AML-193 (cell line): ENCODE data around the gene LRRC17.
"Not testable (repeated sequence)": the region's sequence is repeated elsewhere in the genome, so short reads cannot be mapped to it uniquely, and the experiment has no call there.

Experiments used
- DNase-seq, 2 experiments: peaks; one replicate each; lab custom pipeline; 2025; lab: John Stamatoyannopoulos, UW

LRRC17 gene

GRCh38 chr7:102942181-102942866 is 29.5 kb downstream of the LRRC17 start:
- no peak for DNase-seq

DNA sequence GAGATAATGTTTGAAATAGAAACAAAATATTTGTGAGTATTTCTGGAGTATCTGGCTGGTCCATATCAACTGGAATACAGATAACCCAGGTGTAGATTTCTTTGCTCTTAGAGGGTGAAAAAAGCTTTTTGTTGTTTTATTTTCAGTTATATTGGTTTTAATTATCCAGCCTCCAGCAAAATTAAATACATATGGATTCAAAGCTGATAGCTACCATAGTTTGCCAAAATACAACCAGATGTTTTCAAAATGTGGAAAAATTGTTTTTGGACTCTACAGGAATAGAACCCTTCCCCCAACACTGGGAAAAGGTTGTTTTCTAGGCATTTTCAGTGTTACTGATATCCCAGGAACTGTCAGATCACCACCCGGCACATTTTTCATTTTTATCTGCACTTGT is 30.1 kb downstream of the LRRC17 start:
- no peak for DNase-seq

DNA sequence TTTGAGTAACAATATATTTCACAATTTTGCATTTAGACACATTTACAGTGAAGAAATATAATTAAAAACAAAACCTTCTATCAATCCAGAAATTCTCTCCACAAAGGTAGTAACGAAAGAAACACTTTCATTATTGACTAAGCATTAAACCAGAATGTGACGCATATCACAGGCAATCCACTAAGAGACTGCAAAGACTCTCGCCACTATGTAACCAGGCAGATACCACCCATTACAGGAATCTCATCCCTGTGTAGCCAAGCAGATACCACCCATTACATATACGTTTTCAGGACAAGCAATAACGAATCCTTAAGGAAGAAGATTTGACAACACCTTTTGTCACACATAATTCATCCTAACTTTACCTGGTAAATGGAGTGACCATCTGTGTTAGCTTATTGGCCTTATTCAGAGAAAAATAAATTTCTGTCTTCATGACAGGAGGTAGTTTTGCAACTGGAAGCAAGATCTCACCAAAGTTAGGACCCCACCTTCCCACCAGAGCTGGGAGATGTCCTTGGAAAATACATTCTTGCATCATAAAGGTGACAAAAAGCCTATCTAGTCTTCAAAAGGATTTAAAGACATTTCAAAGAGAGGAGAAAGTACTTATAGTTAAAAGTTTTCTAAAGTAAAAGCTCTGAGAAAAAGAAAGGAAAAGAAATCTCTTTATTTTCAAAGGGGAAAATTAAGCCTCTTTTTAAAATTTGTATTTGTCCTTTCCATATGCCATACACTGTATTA is 30.8 kb downstream of the LRRC17 start:
- DNase-seq, result no peak

- DNase-seq, result no peak
Observed at GRCh38 chr7:102944241-102944640, 31.4 kb downstream of the LRRC17 start.

DNA sequence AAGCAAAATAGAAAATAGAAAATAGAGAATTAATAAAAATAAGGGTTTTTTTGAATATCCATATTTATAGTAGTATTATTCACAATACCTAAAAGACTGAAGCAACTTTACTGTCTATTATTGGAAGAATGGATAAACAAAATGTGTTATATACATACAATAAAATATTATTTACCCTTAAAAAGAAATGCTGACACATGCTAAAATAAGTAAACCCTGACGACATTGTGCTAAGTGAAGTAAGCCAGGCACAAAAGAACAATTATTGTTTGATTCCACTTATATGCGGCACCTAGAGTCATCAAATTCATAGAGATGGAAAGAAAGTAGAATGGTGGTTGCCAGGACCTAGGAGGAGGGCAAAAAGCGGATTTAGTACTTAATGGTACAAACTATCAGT is 39.0 kb downstream of the LRRC17 start:
- no peak for DNase-seq

DNA sequence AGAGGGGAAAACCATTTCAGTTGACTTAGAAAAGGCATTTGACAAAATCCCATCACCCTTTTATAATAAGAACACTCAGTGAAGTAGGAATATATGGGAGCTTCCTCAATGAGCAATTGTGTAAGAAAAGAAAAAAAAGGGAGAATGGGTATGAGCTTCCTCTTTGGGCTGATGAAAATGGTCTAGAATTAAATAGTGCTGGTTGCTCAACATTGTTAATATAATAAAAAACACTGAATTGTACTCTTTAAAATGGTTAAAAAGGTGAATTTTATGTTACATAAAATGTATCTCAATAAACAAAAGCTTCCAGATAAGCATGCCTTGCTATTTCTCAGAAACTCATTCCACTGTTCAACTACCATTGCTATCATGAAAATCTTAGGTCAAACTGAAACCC is 40.6 kb downstream of the LRRC17 start:
- peak; percentile 78 to 82 for DNase-seq

DNA sequence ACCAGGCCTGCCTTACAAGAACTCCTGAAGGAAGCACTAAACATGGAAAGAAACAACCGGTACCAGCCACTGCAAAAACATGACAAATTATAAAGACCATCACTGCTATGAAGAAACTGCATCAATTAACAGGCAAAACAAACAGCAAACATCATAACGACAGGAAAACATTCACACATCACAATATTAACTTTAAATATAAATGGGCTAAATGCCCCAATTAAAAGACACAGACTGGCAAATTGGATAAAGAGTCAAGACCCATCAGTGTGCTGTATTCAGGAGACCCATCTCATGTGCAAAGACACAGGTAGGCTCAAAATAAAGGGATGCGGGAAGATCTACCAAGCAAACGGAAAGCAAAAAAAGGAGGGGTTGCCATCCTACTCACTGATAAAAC is 41.6 kb downstream of the LRRC17 start:
- DNase-seq, result not testable (repeated sequence)

- DNase-seq, result not testable (repeated sequence)
Observed at GRCh38 chr7:102958004-102958403, 45.2 kb downstream of the LRRC17 start.

DNA sequence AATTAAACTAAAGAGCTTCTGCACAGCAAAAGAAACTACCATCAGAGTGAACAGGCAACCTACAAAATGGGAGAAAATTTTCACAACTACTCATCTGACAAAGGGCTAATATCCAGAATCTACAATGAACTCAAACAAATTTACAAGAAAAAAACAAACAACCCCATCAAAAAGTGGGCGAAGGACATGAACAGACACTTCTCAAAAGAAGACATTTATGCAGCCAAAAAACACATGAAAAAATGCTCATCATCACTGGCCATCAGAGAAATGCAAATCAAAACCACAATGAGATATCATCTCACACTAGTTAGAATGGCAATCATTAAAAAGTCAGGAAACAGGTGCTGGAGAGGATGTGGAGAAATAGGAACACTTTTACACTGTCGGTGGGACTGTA is 49.2 kb downstream of the LRRC17 start:
- not testable (repeated sequence) for DNase-seq

- peak; percentile 38 to 51 for DNase-seq
Observed at GRCh38 chr7:102966465-102966864, 53.7 kb downstream of the LRRC17 start.

DNA sequence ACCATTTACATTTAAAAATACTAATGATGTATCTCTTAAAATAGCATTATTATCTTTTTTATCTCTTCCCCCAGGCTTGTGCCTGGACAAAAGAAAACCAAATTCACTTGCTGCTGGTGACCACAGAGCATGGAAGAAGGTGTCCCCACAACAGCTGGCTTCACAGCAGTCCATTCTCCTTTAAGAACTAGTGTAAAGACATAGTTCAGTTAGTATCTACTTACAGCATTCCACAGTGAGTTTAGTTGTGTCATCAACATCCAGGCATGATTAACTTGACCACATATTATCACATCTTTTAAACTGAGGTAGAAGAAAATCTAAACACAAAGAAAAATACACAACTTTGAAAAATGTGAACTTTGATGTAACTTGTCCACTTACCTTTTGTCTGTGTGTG is 55.0 kb downstream of the LRRC17 start:
- no peak for DNase-seq

- DNase-seq, result no peak
Observed at GRCh38 chr7:102973096-102973802, 60.4 kb downstream of the LRRC17 start.

GRCh38 chr7:102974366-102975236 is 61.8 kb downstream of the LRRC17 start:
- DNase-seq, result no peak

- no peak for DNase-seq
Observed at GRCh38 chr7:102975854-102976253, 63.1 kb downstream of the LRRC17 start.

DNA sequence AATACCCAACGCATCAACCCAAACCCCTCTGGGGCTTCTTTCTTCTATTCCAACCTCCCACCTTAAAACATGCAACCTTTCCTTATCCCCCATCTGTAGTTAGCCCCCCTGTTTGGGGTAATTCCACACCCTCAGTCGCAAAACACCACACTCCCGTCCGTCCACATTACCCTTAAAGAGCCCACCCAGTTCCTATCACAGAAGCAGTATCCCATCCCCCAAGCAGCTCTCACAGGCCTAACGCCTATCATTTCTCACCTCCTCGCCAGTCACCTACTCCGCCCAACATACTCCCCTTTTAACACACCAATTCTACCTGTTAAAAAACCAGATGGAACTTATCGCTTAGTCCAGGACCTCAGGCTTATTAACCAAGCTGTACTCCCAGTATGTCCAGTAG is 63.7 kb downstream of the LRRC17 start:
- DNase-seq, result no peak

GRCh38 chr7:102977586-102977985 is 64.8 kb downstream of the LRRC17 start:
- DNase-seq, result not testable (repeated sequence)

- DNase-seq, result no peak
Observed at GRCh38 chr7:102978284-102978683, 65.5 kb downstream of the LRRC17 start.

DNA sequence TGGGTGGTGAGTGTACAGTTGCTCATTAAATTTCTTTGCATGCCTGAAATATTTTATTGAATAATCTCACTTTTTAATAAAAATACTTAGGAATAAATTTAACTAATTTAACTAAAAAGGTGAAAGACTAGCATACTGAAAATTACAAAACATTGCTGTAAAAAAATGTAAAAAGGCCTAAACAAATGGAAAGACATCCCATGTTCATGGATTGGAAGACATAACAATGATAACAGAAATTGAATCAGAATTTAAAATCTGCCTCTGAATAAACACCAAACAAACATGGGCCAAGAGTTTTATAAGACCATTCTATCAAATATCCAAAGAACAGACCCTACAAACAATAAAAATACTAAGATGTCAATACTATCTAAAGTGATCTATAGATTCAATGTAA is 66.9 kb downstream of the LRRC17 start:
- no peak for DNase-seq

- DNase-seq, result no peak
Observed at GRCh38 chr7:102981451-102981850, 68.7 kb downstream of the LRRC17 start.

- no peak for DNase-seq
Observed at GRCh38 chr7:102982235-102982634, 69.4 kb downstream of the LRRC17 start.

GRCh38 chr7:102983602-102984001 is 70.8 kb downstream of the LRRC17 start:
- DNase-seq, result no peak

DNA sequence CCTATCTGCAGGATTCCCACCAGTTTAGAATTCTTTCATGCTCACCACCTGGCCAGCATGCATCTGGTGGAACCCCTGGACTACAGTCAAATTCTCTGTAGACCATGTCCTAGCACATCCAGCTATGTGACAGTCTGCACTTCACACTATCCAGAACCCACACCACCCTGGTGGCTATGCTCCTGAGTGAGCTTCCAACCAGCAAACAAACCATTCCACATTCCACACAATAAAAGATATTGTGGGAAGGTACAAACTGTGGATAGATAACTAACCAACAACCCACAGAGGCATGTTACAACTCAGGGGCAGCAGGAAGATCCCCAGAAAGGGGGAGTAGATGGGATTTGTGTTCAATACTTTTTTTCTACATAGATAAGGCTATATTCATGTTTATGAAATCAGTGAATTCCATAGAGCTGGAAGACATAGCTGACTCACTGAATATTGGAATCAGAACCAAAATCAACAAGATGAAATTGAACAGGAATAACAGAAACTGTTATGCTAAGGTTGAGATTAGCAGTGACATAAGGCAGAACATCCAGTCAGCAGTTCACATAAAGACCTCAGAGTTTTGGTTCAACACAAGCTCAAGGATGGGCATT is 72.5 kb downstream of the LRRC17 start:
- DNase-seq, result no peak
